DMS79 (cell line): ENCODE data around the gene SPOCK2.

ENCODE experiments used
- DNase-seq: peaks from one replicate; lab custom pipeline; 2025; lab: John Stamatoyannopoulos, UW

Gene SPOCK2

DNA sequence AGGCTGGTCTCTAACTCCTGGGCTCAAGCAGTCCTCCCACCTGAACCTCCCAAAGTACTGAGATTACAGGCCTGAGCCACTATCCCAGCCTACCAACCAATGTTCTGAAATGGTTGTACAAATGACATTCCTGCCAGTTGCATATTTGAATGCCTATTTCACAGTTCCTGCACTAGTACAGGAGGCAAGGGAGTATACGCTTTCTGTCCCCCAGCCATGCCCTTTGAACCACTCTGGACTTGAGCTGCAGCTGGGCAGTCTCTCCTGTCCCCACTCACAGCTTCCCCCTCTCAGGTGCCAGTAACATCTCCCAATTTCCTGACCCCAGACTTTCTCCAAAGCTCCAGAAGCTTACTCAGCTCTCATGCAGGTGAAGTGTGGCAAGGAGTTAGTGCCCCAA is 58.9 kb downstream of the SPOCK2 start:
- no peak for DNase-seq

DNA sequence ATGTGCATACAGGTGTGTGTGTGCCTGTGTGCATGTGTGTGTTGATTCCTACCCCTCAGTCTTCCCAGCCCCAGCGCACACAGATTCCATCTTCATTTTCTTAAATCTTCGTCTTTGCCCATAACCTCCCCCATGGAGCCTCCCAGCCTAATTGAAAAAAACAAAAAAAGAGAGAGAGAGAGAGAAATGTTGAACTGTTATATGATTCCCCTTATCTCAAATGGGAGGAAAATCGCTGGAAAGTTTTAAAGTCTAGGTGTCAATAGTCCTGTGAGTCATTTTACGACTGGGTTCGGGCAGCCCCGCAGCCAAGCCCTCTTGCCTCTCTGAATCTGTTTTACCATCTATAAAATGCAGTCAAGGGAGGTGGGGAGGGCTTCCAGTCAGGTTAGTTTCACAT is 60.9 kb downstream of the SPOCK2 start:
- DNase-seq: no peak

DNA sequence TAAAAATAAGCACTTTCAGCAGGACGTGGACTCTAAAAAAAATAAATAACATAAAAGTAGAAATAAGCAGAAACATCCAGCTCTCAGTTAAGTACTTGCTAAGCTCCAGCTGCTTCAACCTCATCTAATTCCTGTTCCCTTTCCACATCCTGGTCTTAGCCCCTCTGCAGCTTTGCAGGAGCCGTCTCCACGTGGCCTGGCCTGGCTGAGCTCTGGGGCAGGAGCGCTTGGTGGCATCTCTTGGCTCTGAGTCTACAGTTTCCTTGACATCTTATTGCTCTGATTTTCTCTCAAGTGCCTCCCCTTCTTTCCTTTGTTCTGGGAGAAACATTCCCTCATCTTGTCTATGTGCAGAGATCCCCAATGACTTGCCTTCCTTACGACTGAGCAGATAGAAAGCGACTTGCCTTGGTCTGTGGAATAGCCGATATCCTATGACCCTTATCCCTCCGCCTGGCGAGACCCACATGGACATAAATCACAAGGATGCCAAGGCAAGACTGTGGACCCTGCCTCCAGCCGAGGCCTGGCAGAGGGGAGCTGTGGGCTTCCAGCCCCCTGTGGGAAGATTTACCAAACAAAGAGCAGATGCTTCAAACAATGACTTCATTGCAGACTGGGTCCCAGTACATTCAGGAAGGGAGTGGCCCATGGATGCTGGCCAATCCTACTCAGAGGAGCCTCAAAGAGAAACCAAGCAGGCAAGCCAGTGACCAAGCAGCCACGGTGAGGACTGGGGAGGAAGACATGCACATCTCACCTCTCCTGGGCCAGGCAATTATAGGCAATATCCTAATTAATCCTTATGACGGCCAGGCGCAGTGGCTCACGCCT is 61.9 kb downstream of the SPOCK2 start:
- DNase-seq: no peak

DNA sequence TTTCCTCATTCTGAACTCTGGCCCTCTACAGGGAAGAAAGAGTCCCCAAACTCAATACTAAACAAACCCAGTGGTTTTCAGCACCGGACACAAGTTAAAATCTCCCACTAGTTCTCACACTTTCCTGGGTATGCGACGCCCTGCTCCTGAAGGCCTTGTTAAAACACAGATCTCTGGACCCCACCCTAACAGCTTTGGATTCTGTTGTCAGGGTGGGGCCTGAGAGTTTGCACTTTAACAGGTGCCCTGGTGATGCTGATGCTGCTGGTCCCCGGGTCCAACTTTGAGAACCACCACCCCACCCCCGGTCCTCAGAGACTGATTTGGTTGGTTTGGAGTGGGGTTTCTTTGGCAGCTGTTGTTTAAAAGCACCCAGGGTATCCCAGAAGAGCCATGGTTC is 62.5 kb downstream of the SPOCK2 start:
- no peak for DNase-seq

DNA sequence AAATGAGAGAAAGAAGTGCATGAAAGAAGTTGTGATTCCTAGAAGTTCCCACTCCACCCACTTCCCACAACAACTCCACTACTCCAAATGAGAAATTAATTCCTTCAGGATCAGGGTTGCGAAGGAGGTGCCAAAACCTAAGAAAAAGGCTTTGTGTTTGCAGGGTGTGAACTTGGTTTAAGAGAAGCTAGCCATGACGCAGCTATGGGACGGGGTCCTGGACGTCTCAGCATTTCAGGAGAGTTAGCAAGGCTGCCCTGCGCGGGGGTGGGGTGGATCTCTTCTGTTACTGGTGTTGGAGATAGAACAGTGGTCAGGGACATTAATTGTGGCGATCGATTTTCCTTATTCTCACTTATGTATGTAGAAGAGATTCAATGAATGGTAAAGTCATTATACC is 63.0 kb downstream of the SPOCK2 start:
- DNase-seq: no peak

DNA sequence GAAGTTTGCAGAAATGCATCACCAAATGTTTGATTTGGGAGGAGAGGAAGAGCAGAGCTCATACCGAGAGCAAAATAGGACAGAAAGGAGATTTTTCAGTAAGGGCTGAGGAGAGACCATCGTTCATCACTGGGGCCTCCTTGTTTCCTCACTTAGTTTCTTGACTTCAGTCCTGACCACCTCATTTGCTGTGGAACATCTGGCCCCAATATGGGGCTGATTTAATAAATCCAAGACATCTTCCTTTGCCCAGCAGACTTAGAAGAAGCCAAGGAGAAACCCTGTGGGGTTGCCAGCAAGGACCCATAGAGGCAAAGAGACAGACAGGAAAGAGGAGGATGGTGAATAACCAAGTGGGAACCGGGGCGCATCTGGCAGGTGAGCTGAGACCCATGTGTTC is 63.8 kb downstream of the SPOCK2 start:
- no peak for DNase-seq

DNA sequence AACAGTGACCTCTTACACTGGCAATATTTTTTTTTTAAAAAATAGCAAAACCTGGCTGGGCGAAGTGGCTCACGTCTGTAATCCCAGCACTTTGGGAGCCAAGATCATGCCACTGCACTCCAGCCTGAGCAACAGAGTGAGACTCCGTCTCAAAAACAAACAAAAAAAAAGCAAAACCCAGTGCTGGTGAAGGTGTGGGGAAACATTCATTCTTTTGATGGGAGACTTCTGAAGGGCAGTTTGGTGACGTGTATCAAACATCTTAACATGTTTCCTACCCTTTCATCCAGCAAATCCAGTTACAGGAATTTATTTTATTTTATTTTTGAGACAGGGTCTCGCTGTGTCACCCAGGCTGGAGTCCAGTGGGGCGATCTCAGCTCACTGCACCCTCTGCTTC is 66.1 kb downstream of the SPOCK2 start:
- DNase-seq: no peak

DNA sequence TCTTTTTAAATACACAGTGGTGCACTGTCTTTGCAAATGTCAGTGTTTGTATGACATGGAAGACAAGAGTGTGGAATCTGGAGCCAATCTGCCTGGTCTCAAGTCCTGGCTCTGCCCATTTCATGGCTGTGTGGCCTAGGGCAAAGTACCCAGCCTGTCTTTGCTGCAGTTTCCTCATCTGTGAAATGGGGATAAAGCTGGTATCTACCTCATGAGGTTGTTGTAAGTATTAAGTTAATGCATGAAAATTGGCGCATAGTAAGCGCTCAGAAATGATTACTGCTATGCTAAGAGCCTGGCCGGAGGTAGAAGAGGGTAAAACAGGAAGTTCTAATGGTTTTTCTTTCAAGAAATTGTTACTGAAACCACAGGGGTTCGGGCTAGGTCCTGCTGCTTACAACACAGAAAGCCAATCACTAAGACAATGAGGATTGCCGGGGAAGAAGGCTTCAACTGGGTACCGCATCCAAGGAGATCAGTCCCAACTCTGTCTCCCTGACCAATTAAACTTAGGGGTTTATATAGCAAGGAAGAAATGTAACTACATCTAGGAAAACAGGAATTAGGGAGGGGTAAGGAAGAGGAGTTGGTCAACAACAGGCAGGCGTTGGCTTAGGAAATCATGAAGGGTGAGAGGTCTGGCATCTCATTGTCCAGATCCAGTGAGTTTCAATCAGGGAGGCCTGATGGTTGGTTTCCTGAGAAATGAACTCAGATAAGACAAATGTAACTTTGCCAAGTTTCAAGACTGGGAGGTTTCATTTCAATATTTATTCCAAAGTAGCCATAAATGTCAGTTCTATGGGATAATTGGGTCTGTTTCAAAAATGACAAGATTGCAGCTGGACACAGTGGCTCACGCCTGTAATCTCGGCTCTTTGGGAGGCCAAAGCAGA is 67.2 kb downstream of the SPOCK2 start:
- DNase-seq: no peak

DNA sequence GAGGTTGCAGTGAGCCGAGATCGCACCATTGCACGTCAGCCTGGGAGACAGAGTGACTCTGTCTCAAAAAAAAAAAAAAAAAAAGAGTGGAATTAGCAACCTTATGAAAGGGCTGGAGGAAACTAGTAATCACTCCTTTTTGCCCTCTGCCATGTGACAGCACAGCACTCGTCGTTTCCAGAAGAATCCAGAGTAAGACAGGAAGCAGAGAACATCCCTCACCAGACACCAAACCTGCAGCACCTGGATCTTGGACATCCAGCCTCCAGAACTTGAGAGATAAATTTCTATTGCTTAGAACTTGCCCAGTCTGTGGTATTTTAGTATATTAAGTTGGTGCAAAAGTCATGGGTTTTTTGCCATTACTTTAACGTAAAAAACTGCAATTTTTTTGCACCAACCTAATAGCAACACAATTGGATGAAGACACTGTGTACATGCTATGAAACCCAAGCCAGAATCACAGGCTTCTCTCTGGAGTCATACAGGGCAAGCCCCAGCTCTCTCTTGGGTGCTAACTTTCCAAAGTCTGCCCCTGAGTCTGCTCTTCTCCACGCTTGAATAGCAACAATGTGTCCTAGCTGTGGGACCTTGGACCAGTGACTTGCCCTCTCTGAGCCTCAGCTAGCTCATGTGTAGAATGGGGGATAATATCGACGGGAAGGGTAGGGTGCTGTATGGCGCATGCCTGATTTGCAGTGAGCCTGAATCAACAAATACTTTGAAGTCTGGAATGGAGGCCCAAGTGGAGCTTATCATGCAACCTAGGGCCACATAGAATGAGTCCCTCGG is 69.1 kb downstream of the SPOCK2 start:
- DNase-seq: no peak

DNA sequence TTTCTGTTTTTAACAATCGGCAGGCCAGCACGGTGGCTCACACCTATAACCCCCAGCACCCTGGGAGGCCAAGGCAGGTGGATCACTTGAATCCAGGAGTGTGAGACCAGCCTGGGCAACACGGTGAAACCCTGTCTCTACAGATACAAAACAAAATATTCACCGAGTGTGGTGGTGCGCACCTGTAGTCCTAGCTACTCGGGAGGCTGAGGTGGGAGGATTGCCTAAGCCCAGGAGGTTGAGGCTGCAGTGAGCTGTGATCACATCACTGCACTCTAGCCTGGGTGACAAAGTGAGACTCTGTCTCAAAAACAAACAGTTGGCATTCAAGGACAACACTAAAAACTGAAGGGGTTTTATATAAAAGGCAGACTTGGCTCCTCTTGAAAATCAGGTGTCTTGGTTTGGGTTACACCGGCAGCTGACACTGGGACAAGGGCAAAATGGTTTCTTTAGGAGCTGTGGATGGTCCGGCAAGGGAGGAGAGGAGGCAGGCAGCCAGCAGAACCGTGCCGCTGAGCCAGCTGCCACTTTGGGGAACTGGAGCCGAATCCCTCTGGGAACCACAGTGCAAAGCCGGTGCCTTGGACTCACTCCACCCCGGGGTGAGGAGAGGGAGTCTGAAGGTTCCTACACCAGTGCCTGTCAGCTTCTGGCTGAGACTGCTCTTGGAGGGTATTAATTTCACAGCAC is 71.6 kb downstream of the SPOCK2 start:
- no peak for DNase-seq

DNA sequence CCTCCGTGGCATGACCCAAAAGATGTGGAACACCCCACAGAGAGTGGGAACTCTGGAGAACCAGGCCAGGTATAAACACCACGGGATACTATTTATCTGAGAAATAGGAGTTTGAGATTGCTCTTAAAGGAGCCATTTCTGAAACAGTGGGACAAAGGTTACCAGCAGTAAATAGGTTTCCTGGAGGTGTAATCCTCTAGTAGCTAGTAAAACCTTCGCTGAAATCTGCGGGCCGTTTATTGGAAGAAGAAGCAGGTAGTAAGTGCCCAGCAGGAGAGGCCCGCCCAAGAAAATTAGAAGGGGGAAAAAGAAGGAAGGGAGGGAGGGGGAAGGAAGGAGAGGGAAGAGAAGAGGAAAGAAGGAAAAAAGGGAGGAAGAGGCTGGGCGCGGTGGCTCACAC is 72.5 kb downstream of the SPOCK2 start:
- DNase-seq: no peak

DNA sequence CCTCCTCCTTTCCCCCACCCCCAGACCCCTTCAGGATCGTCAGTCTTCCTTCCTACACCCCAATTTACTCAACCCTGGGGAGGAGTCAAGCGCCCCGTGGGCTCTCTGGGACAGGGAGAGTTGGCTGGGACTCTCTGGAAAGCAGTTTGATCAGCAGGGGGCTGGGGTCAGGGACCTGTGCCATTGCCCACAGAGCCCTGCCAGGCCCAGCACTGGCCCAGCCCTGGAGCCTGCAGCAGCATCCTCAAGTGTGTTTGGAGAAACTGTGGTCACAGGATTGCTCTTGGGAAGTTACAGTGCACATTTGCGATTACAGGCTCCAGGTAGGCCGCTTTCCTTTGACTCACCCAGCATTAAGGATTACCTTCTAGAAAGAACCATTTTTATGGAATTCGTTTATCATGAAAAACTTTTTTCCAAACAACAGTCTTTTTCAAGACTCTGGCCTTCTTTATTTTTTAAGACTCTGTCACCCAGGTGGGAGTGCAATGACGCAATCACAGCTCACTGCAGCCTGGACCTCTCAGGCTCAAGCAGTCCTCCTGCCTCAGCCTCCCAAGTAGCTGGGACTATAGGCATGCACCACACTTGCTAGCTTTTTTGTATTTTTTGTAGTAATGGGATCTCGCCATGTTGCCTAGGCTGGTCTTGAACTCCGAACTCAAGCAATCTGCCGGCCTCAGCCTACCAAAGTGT is 73.4 kb downstream of the SPOCK2 start:
- no peak for DNase-seq

DNA sequence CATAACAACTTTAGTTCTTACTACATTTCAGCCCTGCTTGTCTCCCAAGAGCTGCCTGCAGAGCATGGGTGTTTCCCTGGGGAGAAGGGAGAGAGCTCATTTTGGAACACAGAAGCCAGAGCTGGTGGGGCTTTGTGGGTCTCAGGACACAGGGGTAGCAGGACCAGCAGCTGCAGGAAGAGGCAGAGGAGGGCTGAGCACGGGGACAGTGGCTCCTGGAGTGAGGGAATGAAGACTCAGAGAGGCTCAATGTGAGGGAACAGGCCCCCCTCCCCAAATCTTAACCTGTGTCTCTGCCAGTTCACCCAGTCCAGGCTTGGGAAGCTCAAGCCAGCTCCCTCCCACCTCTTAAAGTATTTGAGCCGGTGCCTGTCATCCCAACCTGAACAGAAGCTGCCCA is 74.2 kb downstream of the SPOCK2 start:
- no peak for DNase-seq

DNA sequence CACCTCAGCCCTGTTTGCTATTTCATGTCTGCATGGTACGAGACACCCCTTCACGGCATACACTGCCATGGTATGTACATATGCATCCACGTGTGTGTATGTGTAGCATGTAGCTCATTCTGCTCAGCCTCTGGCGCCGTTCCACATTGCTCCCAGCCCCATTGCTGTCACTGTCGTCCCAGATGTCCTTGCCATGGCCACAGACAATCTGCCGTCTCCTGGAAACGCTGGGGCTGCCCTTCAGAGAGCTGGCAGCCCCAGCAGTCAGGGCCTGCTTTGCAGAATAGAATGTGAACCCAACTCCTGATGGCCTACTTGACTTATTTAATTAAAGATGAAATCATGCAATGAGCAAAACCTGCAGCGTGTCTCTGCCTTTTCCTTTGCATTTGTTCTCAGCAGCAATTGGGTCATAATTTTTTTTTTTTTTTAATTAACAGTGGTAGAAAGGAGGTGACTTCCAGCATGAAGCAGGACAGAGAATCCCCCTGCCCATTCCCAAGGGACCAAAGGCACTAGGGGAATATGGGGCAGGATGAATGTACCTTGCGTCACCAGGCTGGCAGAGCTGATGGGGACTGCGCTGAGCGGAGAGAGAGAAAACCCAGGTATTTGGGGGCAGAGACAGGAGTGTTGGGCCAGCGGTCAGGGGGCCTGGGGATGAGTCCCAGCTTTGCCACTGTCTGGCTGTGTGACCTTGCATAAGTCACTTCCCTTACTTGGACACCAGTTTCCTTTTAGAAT is 75.0 kb downstream of the SPOCK2 start:
- DNase-seq: no peak

DNA sequence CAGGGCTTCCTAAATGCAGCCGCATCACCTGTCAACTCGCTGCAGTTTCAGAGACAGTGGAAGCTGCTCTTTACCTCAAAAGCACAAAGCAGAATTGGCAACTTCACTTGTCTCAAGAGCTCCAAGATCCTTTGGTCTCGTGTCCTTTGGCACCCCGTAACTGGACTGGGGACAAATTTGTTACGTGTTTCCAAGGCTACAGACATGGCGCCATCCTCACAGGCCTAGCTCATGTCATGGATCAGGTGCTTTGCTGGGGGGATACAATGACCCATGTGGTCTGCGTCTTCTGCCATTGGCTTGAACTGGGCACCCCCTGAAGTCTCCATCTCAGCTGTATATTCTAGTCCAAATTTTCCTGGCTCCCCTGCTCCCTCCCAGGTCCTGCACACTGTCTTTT is 75.6 kb downstream of the SPOCK2 start:
- no peak for DNase-seq

DNA sequence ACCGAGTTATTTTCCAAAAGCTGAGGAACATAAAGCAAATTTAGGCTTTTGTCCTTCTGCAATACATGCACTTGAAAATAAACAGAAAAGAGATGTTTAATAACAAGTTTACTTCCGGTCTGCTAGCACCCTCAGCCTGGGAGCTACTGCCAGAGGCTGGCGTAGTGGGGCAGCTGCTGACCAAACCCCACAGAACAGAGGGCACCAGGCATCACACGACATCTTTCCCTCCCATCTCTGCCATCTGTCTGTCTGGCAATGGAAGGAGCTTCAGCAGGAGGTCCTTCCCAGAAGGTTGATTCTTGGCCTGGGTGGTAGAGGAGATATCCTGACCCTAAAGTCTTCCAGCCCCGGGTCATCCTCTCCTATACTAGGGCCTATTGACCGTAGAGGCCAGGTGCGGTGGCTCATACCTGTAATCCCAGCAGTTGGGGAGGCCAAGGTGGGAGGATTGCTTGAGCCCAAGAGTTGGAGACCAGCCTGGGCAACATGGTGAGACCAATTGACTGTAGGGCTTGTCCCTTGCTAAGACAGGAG is 76.3 kb downstream of the SPOCK2 start:
- no peak for DNase-seq

DNA sequence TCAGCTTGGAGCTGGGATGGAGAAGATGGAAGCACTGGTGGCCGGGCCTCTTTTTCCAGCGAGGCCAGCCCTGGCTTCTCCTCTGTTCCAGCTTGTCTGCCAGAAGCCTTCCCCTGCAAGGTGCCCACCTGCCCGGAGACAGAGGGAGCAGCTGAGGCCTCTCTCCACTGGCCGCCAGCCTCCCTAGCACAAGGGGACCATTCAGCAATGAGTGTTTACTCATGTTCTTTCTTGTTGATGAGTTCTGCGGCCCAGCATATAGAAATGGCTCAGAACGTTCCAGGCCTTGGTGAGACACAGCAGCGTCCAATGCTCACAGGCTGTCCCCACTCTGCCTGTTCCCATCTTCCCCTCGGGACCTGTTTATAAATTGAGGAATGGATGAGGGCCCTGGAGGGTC is 76.9 kb downstream of the SPOCK2 start:
- DNase-seq: no peak

DNA sequence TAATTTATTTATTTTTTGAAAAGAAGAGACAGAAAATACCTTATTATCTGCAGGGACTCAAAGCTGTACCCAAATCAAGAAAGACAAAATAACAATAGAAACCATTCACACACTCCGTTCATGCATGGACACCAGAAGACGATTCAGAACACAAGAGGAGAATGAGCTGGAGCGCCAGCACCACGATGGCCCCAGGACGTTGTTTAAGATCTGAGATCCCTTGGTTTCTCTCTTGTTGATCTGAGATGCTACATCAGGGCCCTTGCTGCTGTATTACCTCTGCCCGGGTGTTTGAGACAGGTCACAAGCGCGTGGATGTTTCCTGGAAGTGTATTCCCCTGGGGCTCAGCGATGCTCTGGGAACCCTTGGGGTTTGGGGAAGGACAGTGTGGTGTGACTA is 77.3 kb downstream of the SPOCK2 start:
- no peak for DNase-seq

DNA sequence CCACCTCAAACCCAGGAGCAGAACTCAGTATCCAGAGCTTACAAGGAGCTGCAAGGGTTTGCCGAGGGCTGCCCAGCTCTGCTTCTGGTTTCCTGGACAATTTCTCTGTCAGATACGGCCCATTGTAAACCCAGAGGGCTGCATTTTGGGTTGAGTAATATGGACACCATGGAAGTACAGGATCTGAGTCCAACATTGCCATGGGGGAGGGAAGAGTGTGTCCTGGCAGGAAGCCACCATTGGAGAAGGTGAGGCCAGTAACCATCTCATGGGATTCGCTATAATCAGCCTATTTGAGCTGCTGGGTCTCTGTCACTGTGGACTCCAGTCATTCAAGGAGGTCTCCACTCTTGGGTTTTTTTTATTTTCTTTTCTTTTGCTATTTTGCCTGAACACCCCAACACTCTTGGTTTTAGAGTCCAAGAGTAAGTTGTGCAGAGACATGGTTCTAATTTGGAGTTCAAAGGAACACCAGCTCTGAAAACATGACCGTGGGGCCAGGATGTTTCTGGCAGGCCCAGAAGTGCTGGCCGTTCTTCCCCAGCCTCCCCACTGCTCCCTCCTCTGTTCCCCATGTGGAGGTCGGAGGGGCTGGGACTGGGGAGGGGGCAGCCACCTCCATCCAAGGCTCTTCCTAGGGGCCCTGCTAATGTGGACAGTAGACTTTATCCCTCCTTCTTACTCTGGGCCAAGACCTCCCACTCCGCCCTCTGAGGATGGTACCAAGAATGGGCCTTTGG is 77.9 kb downstream of the SPOCK2 start:
- DNase-seq: no peak
